Ascending aorta (tissue), 2 donors: ENCODE measurements around the gene CCDC188. TPM values are rescaled to one million over a fixed set of nuclear protein-coding genes. Genes with fewer than 3 reads are reported as not detected.
A peak's percentile ranks its signal among the peaks of the same experiment; 100 is the strongest.

Source experiments
- DNase-seq, 2 donors: peaks; one replicate each; pipeline ENCODE4 v3.0.0-alpha.2; 2019; ENCODE audit warnings: low spot score in 2 of 2
- H3K27ac ChIP-seq, 2 donors: fragments of 200-600 bp; sonication (generic); one replicate each; pipeline ENCODE4 v1.5.1; 2016 to 2017; ENCODE audit warnings: mild to moderate bottlenecking in 1 of 2
- H3K27me3 ChIP-seq: fragments of 200-600 bp; sonication (generic); one replicate; pipeline ENCODE4 v1.5.1; 2017
- H3K36me3 ChIP-seq, 2 donors: fragments of 200-600 bp; sonication (generic); one replicate each; pipeline ENCODE4 v1.5.1; 2016
- H3K4me1 ChIP-seq, 2 donors: fragments of 200-600 bp; sonication (generic); one replicate each; pipeline ENCODE4 v1.5.1; 2016 to 2017; ENCODE audit warnings: mild to moderate bottlenecking in 1 of 2
- H3K4me3 ChIP-seq, 2 donors: fragments of 200-600 bp; sonication (generic); one replicate each; pipeline ENCODE4 v1.5.1; 2016 to 2017; ENCODE audit warnings: mild to moderate bottlenecking in 1 of 2
- H3K9me3 ChIP-seq, 2 donors: fragments of 200-600 bp; sonication (generic); one replicate each; pipeline ENCODE4 v1.5.1; 2016
- CTCF ChIP-seq, 3 experiments: fragments of 200-600 bp in 2 of 3; fragments of 450-650 bp in 1 of 3; sonication (generic) in 2 of 3; IDR thresholded peaks; one replicate each; pipeline ENCODE4 v1.5.1; 2016 to 2019; ENCODE audit warnings: antibody characterized with exemption in 3 of 3, mild to moderate bottlenecking in 1 of 3, moderate library complexity in 1 of 3
- intact Hi-C: fragments of 100-400 bp; cut with DNase I; formaldehyde crosslinking; loops from one replicate; pipeline ENCODE4 v1.15.1; 2023
- total RNA-seq: library from RNA; depleted of rRNA; stranded (reverse); fragments of >200 nt; gene quantifications from one replicate; pipeline ENCODE4 v1.1.0, GENCODE V29; 2016

The CCDC188 gene
- total RNA-seq, 1 donor from 2014 or later: not detected

GRCh38 chr22:20183101-20183500, 32.2 kb upstream of the CCDC188 start:
- Histone ChIP-seq H3K9me3 (no peaks in the 10 kb centered on the region), H3K27me3 (no peaks in the 10 kb centered on the region), H3K27ac (no peak overlapping the region), H3K36me3 (no peaks in the 10 kb centered on the region), H3K4me1 (no peaks in the 10 kb centered on the region), H3K4me3 (no peak overlapping the region)
- TF ChIP-seq CTCF (IDR thresholded peaks at IDR 0.05): no peak
- intact Hi-C loops: no loop called here
- no peak for DNase-seq

DNA sequence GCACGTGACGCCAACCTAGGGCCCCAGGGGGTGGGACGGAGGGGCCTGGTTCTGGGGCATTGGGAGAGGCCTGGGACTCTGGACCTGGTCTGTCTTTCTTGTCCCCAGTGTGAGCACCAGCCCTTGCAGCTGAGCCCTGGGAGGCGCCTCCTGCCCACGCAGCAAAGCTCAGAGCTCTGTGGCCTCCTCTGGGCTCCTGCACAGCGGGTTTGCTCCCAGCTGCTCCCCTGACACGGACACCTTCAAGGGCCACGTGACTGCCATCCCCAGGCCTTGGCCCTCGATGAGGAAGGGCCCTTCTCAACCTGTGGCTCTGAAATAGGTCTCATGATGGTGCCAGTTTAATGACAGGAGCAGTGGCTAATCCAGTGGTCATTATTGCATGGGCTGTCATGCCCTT, 31.5 kb upstream of the CCDC188 start:
- no peak for TF ChIP-seq CTCF (IDR thresholded peaks at IDR 0.05)
- no peaks in the 10 kb centered on the region for H3K4me1 ChIP-seq
- H3K27ac ChIP-seq: no peak overlapping the region
- DNase-seq: no peak
- H3K27me3 ChIP-seq: no peaks in the 10 kb centered on the region
- H3K9me3 ChIP-seq: no peaks in the 10 kb centered on the region
- H3K36me3 ChIP-seq: no peaks in the 10 kb centered on the region
- no peak overlapping the region for H3K4me3 ChIP-seq
- intact Hi-C loops: no loop called here

GRCh38 chr22:20181884-20182236, 31.0 kb upstream of the CCDC188 start:
- Histone ChIP-seq H3K36me3 (no peaks in the 10 kb centered on the region), H3K4me3 (no peak overlapping the region), H3K27ac (no peak overlapping the region), H3K4me1 (no peaks in the 10 kb centered on the region), H3K9me3 (no peaks in the 10 kb centered on the region), H3K27me3 (no peaks in the 10 kb centered on the region)
- intact Hi-C loops: no loop called here
- no peak for TF ChIP-seq CTCF (IDR thresholded peaks at IDR 0.05)
- DNase-seq: no peak

- Histone ChIP-seq H3K9me3 (no peaks in the 10 kb centered on the region), H3K36me3 (no peaks in the 10 kb centered on the region), H3K4me1 (no peaks in the 10 kb centered on the region), H3K27ac (no peak overlapping the region), H3K4me3 (no peak overlapping the region), H3K27me3 (no peaks in the 10 kb centered on the region)
- DNase-seq: no peak
- no peak for TF ChIP-seq CTCF (IDR thresholded peaks at IDR 0.05)
- intact Hi-C loops: no loop called here
Observed at GRCh38 chr22:20181194-20181883, 30.5 kb upstream of the CCDC188 start.

DNA sequence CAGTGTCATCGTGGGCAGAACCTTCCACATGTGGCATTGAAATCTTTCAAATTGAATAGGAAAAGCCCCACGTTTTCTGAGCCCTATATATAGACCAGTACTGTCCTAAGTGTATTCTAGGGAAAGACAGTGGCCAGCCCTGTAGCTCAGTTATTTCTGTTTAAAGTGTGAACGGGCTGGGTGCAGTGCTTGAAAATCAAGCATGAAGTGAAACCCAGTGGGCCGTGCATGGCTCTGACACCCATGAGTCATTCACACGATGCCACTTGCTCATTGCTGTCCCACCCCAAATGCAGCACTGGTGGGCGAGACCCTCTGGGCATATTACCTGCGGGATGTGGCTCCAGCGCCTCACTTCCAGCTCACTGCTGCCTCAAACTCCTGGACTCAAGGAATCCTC, 29.8 kb upstream of the CCDC188 start:
- TF ChIP-seq CTCF (IDR thresholded peaks at IDR 0.05): no peak
- intact Hi-C loops: no loop called here
- Histone ChIP-seq H3K4me1 (no peaks in the 10 kb centered on the region), H3K27ac (no peak overlapping the region), H3K27me3 (no peaks in the 10 kb centered on the region), H3K9me3 (no peaks in the 10 kb centered on the region), H3K4me3 (no peak overlapping the region), H3K36me3 (no peaks in the 10 kb centered on the region)
- no peak for DNase-seq

GRCh38 chr22:20180245-20180630, 29.4 kb upstream of the CCDC188 start:
- intact Hi-C loops: no loop called here
- Histone ChIP-seq H3K27me3 (no peaks in the 10 kb centered on the region), H3K4me1 (no peaks in the 10 kb centered on the region), H3K27ac (no peak overlapping the region), H3K4me3 (no peak overlapping the region), H3K9me3 (no peaks in the 10 kb centered on the region), H3K36me3 (no peaks in the 10 kb centered on the region)
- TF ChIP-seq CTCF (IDR thresholded peaks at IDR 0.05): peak in 1 of 3 experiments; percentile 6
- no peak for DNase-seq
